Spleen (tissue), 11 donors: Measurements from ENCODE around the gene PSMA7. TPM values are rescaled to one million over a fixed set of nuclear protein-coding genes. Genes with fewer than 3 reads are reported as not detected.

Experiments
- DNase-seq: peaks from one replicate; pipeline ENCODE4 v3.0.0-alpha.2; 2020
- H3K27ac ChIP-seq, 8 donors: fragments of 200-600 bp; sonication (generic) in 7 of 8; 1 replicate in 4 of 8; 2 replicates in 4 of 8; pipeline versions ENCODE4 v1.5.0 to v1.8.0; 2016 to 2021; ENCODE audit warnings: inconsistent platforms in 4 of 8, mild to moderate bottlenecking in 4 of 8, moderate library complexity in 1 of 8
- H3K27me3 ChIP-seq, 7 donors: fragments of 200-600 bp; sonication (generic) in 6 of 7; replicated peaks in 1 of 7; 1 replicate in 4 of 7; 2 replicates in 3 of 7; pipeline versions ENCODE4 v1.5.0 to v1.8.0; 2016 to 2021; ENCODE audit warnings: inconsistent platforms in 3 of 7, mild to moderate bottlenecking in 1 of 7
- H3K36me3 ChIP-seq, 6 donors: fragments of 200-600 bp; sonication (generic) in 5 of 6; 1 replicate in 4 of 6; 2 replicates in 2 of 6; pipeline versions ENCODE4 v1.5.0 to v1.8.0; 2016 to 2021; ENCODE audit warnings: inconsistent platforms in 2 of 6
- H3K4me1 ChIP-seq, 6 donors: fragments of 200-600 bp; sonication (generic) in 5 of 6; 1 replicate in 3 of 6; 2 replicates in 3 of 6; pipeline versions ENCODE4 v1.5.0 to v1.8.0; 2016 to 2021; ENCODE audit warnings: inconsistent platforms in 3 of 6
- H3K4me3 ChIP-seq, 8 donors: fragments of 200-600 bp; sonication (generic) in 7 of 8; 1 replicate in 4 of 8; 2 replicates in 4 of 8; pipeline versions ENCODE4 v1.5.0 to v1.8.0; 2016 to 2021; ENCODE audit warnings: inconsistent platforms in 4 of 8, mild to moderate bottlenecking in 4 of 8, moderate library complexity in 2 of 8
- H3K9me3 ChIP-seq, 8 donors: fragments of 200-600 bp; sonication (generic) in 7 of 8; 1 replicate in 4 of 8; 2 replicates in 4 of 8; pipeline versions ENCODE4 v1.5.0 to v1.8.0; 2016 to 2021; ENCODE audit warnings: inconsistent platforms in 4 of 8
- CTCF ChIP-seq, 11 experiments: fragments of 200-600 bp in 7 of 11; fragments of 450-650 bp in 4 of 11; sonication (generic) in 4 of 11; IDR thresholded peaks in 8 of 11; conservative IDR thresholded peaks in 3 of 11; 1 replicate in 7 of 11; 2 replicates in 4 of 11; pipeline versions ENCODE4 v1.4.0 to v1.8.0; 2016 to 2021; ENCODE audit warnings: antibody characterized with exemption in 11 of 11, inconsistent platforms in 4 of 11, mild to moderate bottlenecking in 1 of 11
- POLR2A ChIP-seq, 3 donors: fragments of 450-650 bp; IDR thresholded peaks; one replicate each; pipeline ENCODE4 v1.5.1; 2017; ENCODE audit warnings: antibody characterized with exemption in 3 of 3, mild to moderate bottlenecking in 1 of 3
- POLR2AphosphoS5 ChIP-seq, 3 donors: sonication (generic); formaldehyde crosslinking; IDR thresholded peaks; one replicate each; pipeline ENCODE4 v1.5.1; 2017; ENCODE audit warnings: antibody characterized with exemption in 3 of 3
- WGBS, 5 donors: extraction: QIAGEN DNeasy Blood & Tissue Kit in 3 of 5; methylation state at CpG; one replicate each; pipeline versions ENCODE4 v1.1.5 to v1.1.7; 2013 to 2018; 5-methylcytosine and 5-hydroxymethylcytosine counted together
- intact Hi-C: fragments of 100-400 bp; cut with DNase I; formaldehyde crosslinking; loops from one replicate; pipeline ENCODE4 v1.15.0; 2023; ENCODE audit warnings: low total_unique reads
- polyA plus RNA-seq, 3 donors: library from polyadenylated mRNA; stranded (reverse); fragments of 200-250 nt; gene quantifications; one replicate each; pipeline ENCODE4 v1.2.1, GENCODE V29; 2013
- total RNA-seq, 7 donors: library from RNA; depleted of rRNA in 3 of 7; stranded (reverse); fragments of >200 nt in 3 of 7; fragmentation: NEBNext Ultra II Directional in 4 of 7; extraction: Animal tissue kit (Norgen Biotek cat#: 25700) in 4 of 7; gene quantifications; one replicate each; pipeline versions ENCODE4 v1.1.0 to v1.2.1, GENCODE V29; 2016 to 2021
- donor health status: healthy with polysubstance abuse.
- donor health status: DM: no; HTN: no; CAD: no; lungs with moderate emphysema.
- donor health status: DM: no; HTN: no; CAD: no.
- donor health status: Bipolar disorder and iron deficiency.
- donor health status: healthy.
- donor health status: DM: no; HTN: no; CAD: no.
- donor health status: DM: yes; HTN: yes; CAD: no.

PSMA7 gene
- total and polyA plus RNA-seq, 10 donors = 157 to 281 (median 184) TPM

GRCh38 chr20:62174870-62175624 lies 31.9 kb upstream of the PSMA7 start:
- peak; percentile 31 for DNase-seq
- intact Hi-C loops = no loop called here
- Histone ChIP-seq H3K4me3 (no peak overlapping the region), H3K36me3 (peaks cover 0 to 75% (median 32%) of the 10 kb centered on the region in 6 donors), H3K9me3 (no peaks in the 10 kb centered on the region), H3K27ac (no peak overlapping the region), H3K4me1 (no peaks in the 10 kb centered on the region), H3K27me3 (no peaks in the 10 kb centered on the region)
- whole genome bisulfite sequencing, 5 donors = 96 to 98% (median 97%) methylated on average over 26 of the region's 26 CpGs
- TF ChIP-seq POLR2AphosphoS5 (IDR thresholded peaks at IDR 0.05) (peak in 1 of 3 donors; percentile 24), CTCF (IDR thresholded peaks at IDR 0.05 in 8 of 11, conservative IDR thresholded peaks at IDR 0.05 in 3 of 11) (no peak)

GRCh38 chr20:62174021-62174804 lies 31.0 kb upstream of the PSMA7 start:
- intact Hi-C loops = no loop called here
- H3K9me3 ChIP-seq = no peaks in the 10 kb centered on the region
- WGBS, 5 donors = 91 to 95% (median 94%) methylated on average over 25 to 28 of the region's 28 CpGs
- DNase-seq = peak; percentile 54
- H3K4me1 ChIP-seq = no peaks in the 10 kb centered on the region
- no peak for TF ChIP-seq POLR2A (IDR thresholded peaks at IDR 0.05)
- TF ChIP-seq POLR2AphosphoS5 (IDR thresholded peaks at IDR 0.05) = no peak
- TF ChIP-seq CTCF (IDR thresholded peaks at IDR 0.05 in 8 of 11, conservative IDR thresholded peaks at IDR 0.05 in 3 of 11) = no peak
- peaks cover 0 to 77% (median 30%) of the 10 kb centered on the region in 6 donors for H3K36me3 ChIP-seq
- no peaks in the 10 kb centered on the region for H3K27me3 ChIP-seq
- no peak overlapping the region for H3K4me3 ChIP-seq
- H3K27ac ChIP-seq = no peak overlapping the region

GRCh38 chr20:62172666-62173065 lies 29.5 kb upstream of the PSMA7 start:
- Histone ChIP-seq H3K4me1 (no peaks in the 10 kb centered on the region), H3K27ac (no peak overlapping the region), H3K4me3 (no peak overlapping the region), H3K27me3 (no peaks in the 10 kb centered on the region), H3K9me3 (no peaks in the 10 kb centered on the region), H3K36me3 (peaks cover 0 to 83% (median 34%) of the 10 kb centered on the region in 6 donors)
- WGBS, 5 donors = 94 to 97% (median 96%) methylated on average over 15 to 18 of the region's 18 CpGs
- no peak for TF ChIP-seq CTCF (IDR thresholded peaks at IDR 0.05 in 8 of 11, conservative IDR thresholded peaks at IDR 0.05 in 3 of 11)
- TF ChIP-seq POLR2AphosphoS5 (IDR thresholded peaks at IDR 0.05) = no peak
- no peak for TF ChIP-seq POLR2A (IDR thresholded peaks at IDR 0.05)
- intact Hi-C loops = no loop called here
- DNase-seq = peak; percentile 41

GRCh38 chr20:62171245-62171644 lies 28.1 kb upstream of the PSMA7 start:
- intact Hi-C loops = no loop called here
- H3K36me3 ChIP-seq = peaks cover 0 to 82% (median 45%) of the 10 kb centered on the region in 6 donors
- 72 to 81% (median 78%) methylated on average over 8 of the region's 8 CpGs for WGBS, 5 donors
- no peaks in the 10 kb centered on the region for H3K27me3 ChIP-seq
- no peak for DNase-seq
- no peaks in the 10 kb centered on the region for H3K9me3 ChIP-seq
- H3K27ac ChIP-seq = peak overlapping the region in 2 of 8 donors; percentile 15 to 25
- H3K4me1 ChIP-seq = peaks cover 0 to 4% (median 0%) of the 10 kb centered on the region in 6 donors
- no peak for TF ChIP-seq POLR2A (IDR thresholded peaks at IDR 0.05)
- no peak for TF ChIP-seq POLR2AphosphoS5 (IDR thresholded peaks at IDR 0.05)
- H3K4me3 ChIP-seq = no peak overlapping the region
